Heart left ventricle (tissue), 13 donors: ENCODE results near the gene PRADC1.
"Not testable (repeated sequence)": the region's sequence is repeated elsewhere in the genome, so short reads cannot be mapped to it uniquely, and the experiment has no call there.

Source experiments
- CTCF ChIP-seq, 12 donors: fragments of 200-600 bp; sonication (generic) in 4 of 12; IDR thresholded peaks; one replicate each; pipeline versions ENCODE4 v1.5.0 to v1.8.0; 2018 to 2022; ENCODE audit warnings: antibody characterized with exemption in 12 of 12, mild to moderate bottlenecking in 5 of 12
- POLR2A ChIP-seq, 2 donors: fragments of 450-650 bp; IDR thresholded peaks; one replicate each; pipeline ENCODE4 v1.6.1; 2017; ENCODE audit warnings: antibody characterized with exemption in 2 of 2, mild to moderate bottlenecking in 2 of 2, moderate library complexity in 2 of 2
- donor health status: ischemic (EF 13 %, LVEDD 7.1; RV severe dilation, severe dysfunction).
- donor health status: DM: no; HTN: yes; CAD: no.
- donor health status: DM: no; HTN: no; CAD: no.
- donor health status: ischemic (EF 25% LVEDD 6.9; RV normal size, moderate dysfunction).
- donor health status: ischemic (EF 25% LVEDD 5.7; RV mildly dilated, moderate dysfunction).
- donor health status: ischemic (EF 35%, LVEDD 5.7; RV mildly dilated, moderate dysfunction).
- donor health status: nonischemic (EF 11% LVEDD 7.7; RV severe dilation, severe dysfunction).
- donor health status: DM: yes; HTN: yes; CAD: no.
- donor health status: PGD.
- donor health status: ischemic (EF 29% LVEDD 5.4; RV normal size, mild dysfunction).
- donor health status: nonischemic (EF 23%, LVEDD 6.1; RV moderate dilation, normal function).

GRCh38 chr2:73262691-73263429 lies 29.8 kb upstream of the PRADC1 start:
- not testable (repeated sequence) for TF ChIP-seq POLR2A, CTCF (IDR thresholded peaks at IDR 0.05)
